GM21360 (cell line): ENCODE measurements around the gene RIMS4.

ENCODE experiments used
- ATAC-seq: cut with Tn5 transposase; IDR thresholded peaks from one replicate; pipeline ENCODE4 v1.9.1; 2021; ENCODE audit warnings: mild to moderate bottlenecking, moderate library complexity; ENCODE audit not compliant: unreplicated experiment

The RIMS4 gene

GRCh38 chr20:44796758-44797457, 13.4 kb downstream of the RIMS4 start:
- ATAC-seq: no peak

GRCh38 chr20:44796311-44796710, 14.0 kb downstream of the RIMS4 start:
- ATAC-seq: no peak

- ATAC-seq: no peak
Measured at GRCh38 chr20:44795836-44796235, 14.5 kb downstream of the RIMS4 start.

- no peak for ATAC-seq
Measured at GRCh38 chr20:44792796-44793195, 17.6 kb downstream of the RIMS4 start.

GRCh38 chr20:44790638-44791393, 19.5 kb downstream of the RIMS4 start:
- no peak for ATAC-seq

- ATAC-seq: no peak
Measured at GRCh38 chr20:44788706-44789456, 21.5 kb downstream of the RIMS4 start.

GRCh38 chr20:44787299-44787698, 23.0 kb downstream of the RIMS4 start:
- ATAC-seq: no peak

- no peak for ATAC-seq
Measured at GRCh38 chr20:44785768-44786167, 24.6 kb downstream of the RIMS4 start.

- ATAC-seq: no peak
Measured at GRCh38 chr20:44784688-44785087, 25.7 kb downstream of the RIMS4 start.

GRCh38 chr20:44781791-44782190, 28.6 kb downstream of the RIMS4 start:
- no peak for ATAC-seq

GRCh38 chr20:44781118-44781517, 29.2 kb downstream of the RIMS4 start:
- ATAC-seq: no peak

- no peak for ATAC-seq
Measured at GRCh38 chr20:44780226-44780625, 30.1 kb downstream of the RIMS4 start.

- no peak for ATAC-seq
Measured at GRCh38 chr20:44776980-44777379, 33.4 kb downstream of the RIMS4 start.

- no peak for ATAC-seq
Measured at GRCh38 chr20:44773070-44773829, 37.1 kb downstream of the RIMS4 start.

GRCh38 chr20:44772636-44773035, 37.7 kb downstream of the RIMS4 start:
- no peak for ATAC-seq

- ATAC-seq: no peak
Measured at GRCh38 chr20:44771172-44771535, 39.2 kb downstream of the RIMS4 start.

- no peak for ATAC-seq
Measured at GRCh38 chr20:44770484-44771171, 39.7 kb downstream of the RIMS4 start.

GRCh38 chr20:44769481-44769863, 40.9 kb downstream of the RIMS4 start:
- no peak for ATAC-seq

GRCh38 chr20:44768854-44769480, 41.4 kb downstream of the RIMS4 start:
- no peak for ATAC-seq

GRCh38 chr20:44768256-44768655, 42.1 kb downstream of the RIMS4 start:
- no peak for ATAC-seq
